ENCODE data around the gene IMMP1L.

- TF ChIP-seq CTCF (conservative IDR thresholded peaks at IDR 0.05 in 1 of 2, IDR thresholded peaks at IDR 0.05 in 1 of 2; ENCODE audit: extremely low read depth in 1 of 2, insufficient read depth in 1 of 2, low read depth in 1 of 2, low read length in 2 of 2): no peak
- TF ChIP-seq EZH2 (IDR thresholded peaks at IDR 0.05; ENCODE audit: borderline replicate concordance, low read length): no peak
These were observed 30.4 kb downstream of the IMMP1L start for GRCh38 chr11:31479066-31479465.
